Measurements from ENCODE around the gene RCBTB2.
"Not testable (repeated sequence)": the region's sequence is repeated elsewhere in the genome, so short reads cannot be mapped to it uniquely, and the experiment has no call there.

Gene RCBTB2

GRCh38 chr13:48532506-48533499 lies at the start of gene RCBTB2:
Gene RCBTB2, minus strand, starts transcription at chr13:48533080. Its CDS starts 11,141 bp downstream, at chr13:48521939.
- no peaks in the 10 kb centered on the region for H3K9me3 ChIP-seq (ENCODE audit: insufficient read depth, low read depth, low read length)
- no peaks in the 10 kb centered on the region for H3K36me3 ChIP-seq (ENCODE audit: insufficient read depth, low read depth, low read length)
- peaks cover 5% of the 10 kb centered on the region; the same call in 1 of the 2 replicates for H3K4me1 ChIP-seq (ENCODE audit: insufficient read depth, low read length)
- H3K27me3 ChIP-seq (ENCODE audit: insufficient read depth, low read length), result no peaks in the 10 kb centered on the region
- peak within 1 kb of the TSS; percentile 86 for H3K27ac ChIP-seq (ENCODE audit: low read length)
- peak within 1 kb of the TSS; percentile 85 for H3K4me3 ChIP-seq (ENCODE audit: low read length)
- peak within 1 kb of the TSS; percentile 92 for H3K9ac ChIP-seq (ENCODE audit: low read depth, low read length)

- Histone ChIP-seq H3K36me3 (ENCODE audit: insufficient read depth, low read depth, low read length) (no peaks in the 10 kb centered on the region), H3K4me3 (ENCODE audit: low read length) (no peak overlapping the region), H3K27ac (ENCODE audit: low read length) (no peak overlapping the region), H3K9ac (ENCODE audit: low read depth, low read length) (no peak overlapping the region), H3K4me1 (ENCODE audit: insufficient read depth, low read length) (peaks cover 5% of the 10 kb centered on the region; the same call in 1 of the 2 replicates), H3K9me3 (ENCODE audit: insufficient read depth, low read depth, low read length) (no peaks in the 10 kb centered on the region), H3K27me3 (ENCODE audit: insufficient read depth, low read length) (no peaks in the 10 kb centered on the region)
Measured at GRCh38 chr13:48582084-48582483, 49.2 kb upstream of the RCBTB2 start.

GRCh38 chr13:48580896-48581295 lies 48.0 kb upstream of the RCBTB2 start:
- Histone ChIP-seq H3K36me3 (ENCODE audit: insufficient read depth, low read depth, low read length) (no peaks in the 10 kb centered on the region), H3K27me3 (ENCODE audit: insufficient read depth, low read length) (no peaks in the 10 kb centered on the region), H3K9me3 (ENCODE audit: insufficient read depth, low read depth, low read length) (no peaks in the 10 kb centered on the region), H3K4me3 (ENCODE audit: low read length) (no peak overlapping the region), H3K9ac (ENCODE audit: low read depth, low read length) (no peak overlapping the region), H3K4me1 (ENCODE audit: insufficient read depth, low read length) (peaks cover 5% of the 10 kb centered on the region; the same call in 1 of the 2 replicates), H3K27ac (ENCODE audit: low read length) (no peak overlapping the region)

GRCh38 chr13:48580185-48580803 lies 47.4 kb upstream of the RCBTB2 start:
- Histone ChIP-seq H3K4me1 (ENCODE audit: insufficient read depth, low read length) (peaks cover 2% of the 10 kb centered on the region; the same call in 1 of the 2 replicates), H3K4me3 (ENCODE audit: low read length) (no peak overlapping the region), H3K36me3 (ENCODE audit: insufficient read depth, low read depth, low read length) (no peaks in the 10 kb centered on the region), H3K9me3 (ENCODE audit: insufficient read depth, low read depth, low read length) (no peaks in the 10 kb centered on the region), H3K27ac (ENCODE audit: low read length) (no peak overlapping the region), H3K27me3 (ENCODE audit: insufficient read depth, low read length) (no peaks in the 10 kb centered on the region), H3K9ac (ENCODE audit: low read depth, low read length) (no peak overlapping the region)

GRCh38 chr13:48579919-48580180 lies 47.0 kb upstream of the RCBTB2 start:
- not testable (repeated sequence) for H3K4me1 ChIP-seq (ENCODE audit: insufficient read depth, low read length); H3K27me3 ChIP-seq (ENCODE audit: insufficient read depth, low read length); H3K9me3 ChIP-seq (ENCODE audit: insufficient read depth, low read depth, low read length); H3K27ac ChIP-seq (ENCODE audit: low read length); H3K36me3 ChIP-seq (ENCODE audit: insufficient read depth, low read depth, low read length); H3K4me3 ChIP-seq (ENCODE audit: low read length); H3K9ac ChIP-seq (ENCODE audit: low read depth, low read length)

GRCh38 chr13:48579165-48579918 lies 46.5 kb upstream of the RCBTB2 start:
- H3K27ac ChIP-seq (ENCODE audit: low read length), result no peak overlapping the region
- H3K27me3 ChIP-seq (ENCODE audit: insufficient read depth, low read length), result no peaks in the 10 kb centered on the region
- no peaks in the 10 kb centered on the region for H3K36me3 ChIP-seq (ENCODE audit: insufficient read depth, low read depth, low read length)
- no peaks in the 10 kb centered on the region for H3K4me1 ChIP-seq (ENCODE audit: insufficient read depth, low read length)
- H3K9me3 ChIP-seq (ENCODE audit: insufficient read depth, low read depth, low read length), result no peaks in the 10 kb centered on the region
- no peak overlapping the region for H3K4me3 ChIP-seq (ENCODE audit: low read length)
- no peak overlapping the region for H3K9ac ChIP-seq (ENCODE audit: low read depth, low read length)

GRCh38 chr13:48578516-48579164 lies 45.8 kb upstream of the RCBTB2 start:
- H3K4me1 ChIP-seq (ENCODE audit: insufficient read depth, low read length), result no peaks in the 10 kb centered on the region

GRCh38 chr13:48576448-48577010 lies 43.6 kb upstream of the RCBTB2 start:
- no peaks in the 10 kb centered on the region for H3K27me3 ChIP-seq (ENCODE audit: insufficient read depth, low read length)
- no peaks in the 10 kb centered on the region for H3K36me3 ChIP-seq (ENCODE audit: insufficient read depth, low read depth, low read length)
- H3K4me1 ChIP-seq (ENCODE audit: insufficient read depth, low read length), result no peaks in the 10 kb centered on the region; the same call in 1 of the 2 replicates
- no peak overlapping the region for H3K27ac ChIP-seq (ENCODE audit: low read length)
- no peak overlapping the region for H3K4me3 ChIP-seq (ENCODE audit: low read length)
- H3K9me3 ChIP-seq (ENCODE audit: insufficient read depth, low read depth, low read length), result no peaks in the 10 kb centered on the region
- no peak overlapping the region for H3K9ac ChIP-seq (ENCODE audit: low read depth, low read length)

More at GRCh38 chr13:48578516-48579164, 45.8 kb upstream of the RCBTB2 start:
- no peak overlapping the region for H3K9ac ChIP-seq (ENCODE audit: low read depth, low read length)
- H3K4me3 ChIP-seq (ENCODE audit: low read length), result no peak overlapping the region
- no peak overlapping the region for H3K27ac ChIP-seq (ENCODE audit: low read length)
- H3K36me3 ChIP-seq (ENCODE audit: insufficient read depth, low read depth, low read length), result no peaks in the 10 kb centered on the region
- H3K27me3 ChIP-seq (ENCODE audit: insufficient read depth, low read length), result no peaks in the 10 kb centered on the region
- H3K9me3 ChIP-seq (ENCODE audit: insufficient read depth, low read depth, low read length), result no peaks in the 10 kb centered on the region

GRCh38 chr13:48575031-48575430 lies 42.2 kb upstream of the RCBTB2 start:
- Histone ChIP-seq H3K27me3 (ENCODE audit: insufficient read depth, low read length) (no peaks in the 10 kb centered on the region), H3K9me3 (ENCODE audit: insufficient read depth, low read depth, low read length) (no peaks in the 10 kb centered on the region), H3K36me3 (ENCODE audit: insufficient read depth, low read depth, low read length) (no peaks in the 10 kb centered on the region), H3K4me3 (ENCODE audit: low read length) (no peak overlapping the region), H3K9ac (ENCODE audit: low read depth, low read length) (no peak overlapping the region), H3K4me1 (ENCODE audit: insufficient read depth, low read length) (no peaks in the 10 kb centered on the region; the same call in 1 of the 2 replicates), H3K27ac (ENCODE audit: low read length) (no peak overlapping the region)

GRCh38 chr13:48574041-48574796 lies 41.3 kb upstream of the RCBTB2 start:
- Histone ChIP-seq H3K27me3 (ENCODE audit: insufficient read depth, low read length) (no peaks in the 10 kb centered on the region), H3K27ac (ENCODE audit: low read length) (no peak overlapping the region), H3K9ac (ENCODE audit: low read depth, low read length) (no peak overlapping the region), H3K36me3 (ENCODE audit: insufficient read depth, low read depth, low read length) (no peaks in the 10 kb centered on the region), H3K4me3 (ENCODE audit: low read length) (no peak overlapping the region), H3K4me1 (ENCODE audit: insufficient read depth, low read length) (no peaks in the 10 kb centered on the region; the same call in 1 of the 2 replicates), H3K9me3 (ENCODE audit: insufficient read depth, low read depth, low read length) (no peaks in the 10 kb centered on the region)

Measured in iPS-20b (cell line).